Memory B cell (primary cell): ENCODE measurements around the gene SERHL2.
A peak's percentile ranks its signal among the peaks of the same experiment; 100 is the strongest.
"Not testable (repeated sequence)": the region's sequence is repeated elsewhere in the genome, so short reads cannot be mapped to it uniquely, and the experiment has no call there.

Experiments
- ATAC-seq: fragments of 150-1000 bp; cut with Tn5 transposase; 2 replicates; pipeline ENCODE4 v1.10.0; 2021; ENCODE audit warnings: low read depth, mild to moderate bottlenecking, moderate library complexity
- DNase-seq, 2 donors: peaks; one replicate each; pipeline ENCODE4 v3.0.0; 2022; ENCODE audit warnings: low spot score in 2 of 2
- H3K27ac Mint-ChIP-seq: one replicate; pipeline ENCODE4 v1.8.0; 2022; ENCODE audit warnings: mild to moderate bottlenecking, moderate library complexity, mixed read lengths
- H3K27me3 Mint-ChIP-seq: one replicate; pipeline ENCODE4 v1.8.0; 2022; ENCODE audit warnings: mixed read lengths
- H3K36me3 Mint-ChIP-seq: one replicate; pipeline ENCODE4 v1.8.0; 2022; ENCODE audit warnings: mild to moderate bottlenecking, mixed read lengths
- H3K4me1 Mint-ChIP-seq: one replicate; pipeline ENCODE4 v1.8.0; 2022; ENCODE audit warnings: mixed read lengths
- H3K4me3 Mint-ChIP-seq: one replicate; pipeline ENCODE4 v1.8.0; 2022; ENCODE audit warnings: mild to moderate bottlenecking, moderate library complexity, mixed read lengths
- H3K9me3 Mint-ChIP-seq: one replicate; pipeline ENCODE4 v1.8.0; 2022; ENCODE audit warnings: mixed read lengths

The SERHL2 gene

DNA sequence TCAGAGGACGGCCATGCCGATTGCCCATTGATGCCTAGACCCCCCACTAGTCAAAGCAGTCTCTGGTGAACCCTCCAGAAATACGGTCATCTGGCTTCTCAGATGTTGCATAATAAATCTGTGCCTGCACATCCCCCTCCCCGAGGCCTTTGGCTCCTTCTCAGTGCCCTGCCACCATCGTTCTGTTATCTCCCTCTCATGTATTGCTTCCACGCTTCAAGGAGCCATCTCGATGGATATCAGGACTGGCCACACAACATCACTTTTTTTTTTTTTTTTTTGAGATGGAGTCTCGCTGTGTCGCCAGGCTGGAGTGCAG, 32.6 kb upstream of the SERHL2 start:
- Mint-ChIP-seq H3K4me1 (peaks cover 11% of the 10 kb centered on the region), H3K27me3 (no peaks in the 10 kb centered on the region), H3K36me3 (peaks cover 2% of the 10 kb centered on the region), H3K9me3 (no peaks in the 10 kb centered on the region), H3K27ac (no peak overlapping the region), H3K4me3 (peak overlapping the region; percentile 37)
- DNase-seq, result no peak
- ATAC-seq, result no peak

DNA sequence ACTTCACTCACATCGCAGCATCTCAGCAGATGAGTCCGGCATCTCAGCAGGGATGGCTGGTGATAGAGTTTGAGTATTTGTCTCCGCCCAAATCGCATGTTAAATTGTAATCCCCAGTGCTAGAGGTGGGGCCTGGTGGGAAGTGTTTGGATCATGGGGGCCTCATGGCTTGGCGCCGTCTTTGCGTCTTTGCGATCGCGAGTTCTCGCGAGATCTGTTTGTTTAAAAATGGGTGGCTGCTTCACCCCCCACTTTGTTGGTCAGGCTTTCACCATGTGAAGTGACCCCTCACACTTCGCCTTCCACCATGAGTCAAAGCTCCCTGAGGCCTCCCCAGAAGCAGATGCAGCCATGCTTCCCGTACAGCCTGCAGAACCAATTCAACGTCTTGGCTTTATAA, 31.2 kb upstream of the SERHL2 start:
- Mint-ChIP-seq H3K27ac (no peak overlapping the region), H3K36me3 (no peaks in the 10 kb centered on the region), H3K4me3 (no peak overlapping the region), H3K4me1 (peaks cover 11% of the 10 kb centered on the region), H3K27me3 (no peaks in the 10 kb centered on the region), H3K9me3 (no peaks in the 10 kb centered on the region)
- ATAC-seq, result no peak
- DNase-seq, result no peak

DNA sequence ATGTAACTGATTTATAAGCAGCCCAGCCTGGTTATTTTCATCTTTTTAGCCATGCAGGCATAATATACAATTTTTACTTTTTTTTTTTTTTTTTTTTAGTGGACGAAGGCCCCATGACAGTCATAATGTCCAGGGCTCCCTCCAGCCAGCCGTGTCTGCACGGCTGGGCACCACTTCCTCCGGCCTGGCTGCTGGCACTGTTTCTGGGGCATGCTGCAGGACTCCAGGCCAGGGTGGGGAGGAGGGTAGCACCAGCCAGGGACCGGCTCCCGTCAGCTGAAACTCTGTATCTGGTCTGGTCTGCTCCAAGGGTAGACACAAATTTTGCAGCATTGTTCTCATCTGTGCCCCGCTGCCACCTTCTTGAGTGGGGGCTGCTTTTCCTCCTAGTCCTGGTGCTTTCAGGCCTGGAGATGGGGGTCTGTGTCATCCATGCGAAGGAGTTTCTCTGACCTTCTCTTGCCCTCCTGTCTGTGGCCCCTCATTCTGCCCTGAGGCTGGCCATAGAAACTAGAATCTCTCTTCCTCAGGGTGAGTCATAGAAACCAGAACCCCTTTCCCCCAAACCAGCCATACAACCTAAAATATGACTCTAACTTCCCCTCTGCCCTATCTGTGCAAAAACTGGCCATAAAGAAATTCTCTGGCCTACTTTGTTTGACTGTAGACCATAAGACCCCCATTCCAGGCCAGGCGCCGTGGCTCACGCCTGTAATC, 25.0 kb upstream of the SERHL2 start:
- peaks cover 11% of the 10 kb centered on the region for H3K4me1 Mint-ChIP-seq
- H3K36me3 Mint-ChIP-seq, result no peaks in the 10 kb centered on the region
- no peak for ATAC-seq
- H3K27ac Mint-ChIP-seq, result no peak overlapping the region
- no peaks in the 10 kb centered on the region for H3K9me3 Mint-ChIP-seq
- no peaks in the 10 kb centered on the region for H3K27me3 Mint-ChIP-seq
- DNase-seq, result no peak
- no peak overlapping the region for H3K4me3 Mint-ChIP-seq

DNA sequence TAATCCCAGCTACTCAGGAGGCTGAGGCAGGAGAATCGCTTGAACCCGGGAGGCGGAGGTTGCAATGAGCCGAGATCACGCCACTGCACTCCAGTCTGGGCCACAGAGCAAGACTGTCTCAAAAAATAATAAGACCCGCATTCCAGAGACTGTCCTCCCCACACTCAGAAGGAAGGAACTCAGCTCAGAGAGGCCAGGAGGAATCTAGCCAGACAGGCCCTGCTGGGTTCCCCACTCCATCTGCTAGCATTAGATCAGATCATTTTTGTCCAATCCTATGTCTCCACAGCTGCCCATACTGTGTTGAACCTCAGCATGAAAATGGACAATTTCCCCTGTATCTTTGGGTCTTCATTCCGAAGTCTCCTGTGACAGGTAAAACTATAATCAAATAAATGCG, 24.3 kb upstream of the SERHL2 start:
- H3K36me3 Mint-ChIP-seq, DNase-seq, ATAC-seq, H3K27me3 Mint-ChIP-seq, H3K4me3 Mint-ChIP-seq, H3K27ac Mint-ChIP-seq, H3K9me3 Mint-ChIP-seq: not testable (repeated sequence)
- H3K4me1 Mint-ChIP-seq, result peaks cover 14% of the 10 kb centered on the region

DNA sequence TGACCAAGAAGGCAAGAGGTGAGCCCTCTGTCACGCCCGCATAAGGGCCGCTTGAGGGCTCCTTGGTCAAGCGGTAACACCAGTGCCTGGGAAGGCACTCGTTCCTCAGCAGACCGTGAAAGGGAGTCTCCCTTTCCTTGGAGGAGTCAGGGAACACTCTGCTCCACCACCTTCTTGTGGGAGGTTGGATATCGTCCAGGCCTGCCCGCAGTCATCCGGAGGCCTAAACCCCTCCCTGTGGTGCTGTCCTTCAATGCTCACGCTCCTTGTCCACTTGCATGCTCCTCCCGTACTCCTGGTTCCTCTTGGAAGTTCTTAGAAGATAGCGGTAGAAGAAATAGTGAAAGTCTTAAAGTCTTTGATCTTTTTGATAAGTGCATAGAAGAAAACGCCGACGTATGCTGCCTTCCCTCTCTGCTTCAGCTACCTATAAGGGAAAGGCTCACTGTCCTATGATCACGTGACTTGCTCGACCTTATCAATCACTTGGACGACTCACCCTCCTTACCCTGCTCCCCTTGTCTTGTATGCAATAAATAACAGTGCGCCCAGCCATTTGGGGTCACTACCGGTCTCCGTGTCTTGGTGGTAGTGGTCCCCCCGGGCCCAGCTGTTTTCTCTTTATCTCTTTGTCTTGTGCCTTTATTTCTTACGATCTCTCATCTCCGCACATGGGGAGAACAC, 22.2 kb upstream of the SERHL2 start:
- DNase-seq, H3K4me3 Mint-ChIP-seq, H3K36me3 Mint-ChIP-seq, H3K27me3 Mint-ChIP-seq, ATAC-seq, H3K9me3 Mint-ChIP-seq: not testable (repeated sequence)
- Mint-ChIP-seq H3K27ac (peak overlapping the region; percentile 94), H3K4me1 (peaks cover 12% of the 10 kb centered on the region)

DNA sequence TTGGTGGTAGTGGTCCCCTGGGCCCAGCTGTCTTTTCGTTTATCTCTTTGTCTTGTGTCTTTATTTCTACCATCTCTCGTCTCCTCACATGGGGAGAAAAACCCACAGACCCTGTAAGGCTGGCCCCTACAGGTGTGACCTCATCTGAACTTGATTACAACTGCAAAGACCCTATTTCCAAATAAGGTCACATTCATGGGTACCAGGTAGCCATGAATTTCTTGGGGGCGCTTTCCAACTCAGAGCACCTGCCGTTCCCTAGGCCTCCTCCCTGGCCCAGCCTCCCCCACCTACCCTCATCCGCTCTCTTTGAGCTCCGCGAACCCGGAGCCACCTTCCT, 20.1 kb upstream of the SERHL2 start:
- ATAC-seq (no peak), DNase-seq (no peak)
- H3K27ac Mint-ChIP-seq, result peak overlapping the region; percentile 94
- H3K4me1 Mint-ChIP-seq, result peaks cover 20% of the 10 kb centered on the region
- H3K36me3 Mint-ChIP-seq, result no peaks in the 10 kb centered on the region
- H3K4me3 Mint-ChIP-seq, result peak overlapping the region; percentile 76
- no peaks in the 10 kb centered on the region for H3K9me3 Mint-ChIP-seq
- no peaks in the 10 kb centered on the region for H3K27me3 Mint-ChIP-seq

DNA sequence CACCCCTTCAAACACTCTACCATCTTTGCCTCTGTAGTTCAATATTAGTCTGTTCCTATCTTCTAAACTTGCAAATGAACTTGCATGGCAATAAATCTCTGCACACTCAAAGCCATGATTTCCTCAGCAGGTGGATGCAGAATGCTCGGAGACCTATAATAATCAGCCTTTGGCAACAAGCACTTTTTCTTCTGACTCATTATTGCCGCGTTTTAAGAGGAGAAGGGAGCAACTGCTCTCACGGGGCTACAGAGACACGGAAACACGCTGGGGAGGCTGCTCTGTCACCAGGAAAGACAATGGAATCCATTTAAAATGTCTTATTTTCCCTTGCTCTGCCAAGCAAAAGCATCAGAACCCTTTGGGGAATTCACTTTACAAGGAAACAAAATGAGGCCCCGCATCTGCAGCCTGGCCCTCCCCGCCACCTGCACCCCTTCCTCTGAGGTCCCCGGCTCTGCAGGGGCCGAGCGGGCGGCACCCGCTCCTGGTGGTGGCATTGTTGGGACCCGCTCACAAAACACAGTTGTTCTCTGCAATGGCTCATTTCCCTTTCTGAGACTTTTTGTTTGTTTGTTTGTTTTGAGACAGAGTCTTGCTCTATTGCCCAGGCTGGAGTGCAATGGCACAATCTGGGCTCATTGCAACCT, 18.5 kb upstream of the SERHL2 start:
- H3K4me1 Mint-ChIP-seq, result peaks cover 20% of the 10 kb centered on the region

DNA sequence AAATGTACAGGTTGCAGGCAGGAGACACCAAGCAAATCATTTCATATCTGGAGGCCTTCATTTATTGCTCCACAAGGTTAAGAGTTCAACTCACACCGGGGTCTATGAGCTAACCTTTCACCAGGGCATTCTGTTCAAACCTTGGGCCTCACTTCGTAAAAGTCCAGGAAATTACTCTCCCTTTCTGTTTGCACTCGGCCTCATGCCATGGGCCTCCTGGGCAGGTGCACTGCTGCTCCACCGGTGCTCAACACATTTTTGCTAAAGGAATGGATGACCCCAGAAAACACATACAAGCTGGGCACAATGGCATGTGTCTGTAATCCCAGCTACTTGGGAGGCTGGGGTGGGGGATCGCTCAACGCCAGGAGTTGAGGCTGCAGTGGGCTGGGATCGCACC, 17.6 kb upstream of the SERHL2 start:
- DNase-seq (no peak), ATAC-seq (no peak)
- Mint-ChIP-seq H3K27ac (no peak overlapping the region), H3K4me3 (no peak overlapping the region), H3K27me3 (no peaks in the 10 kb centered on the region), H3K4me1 (peaks cover 20% of the 10 kb centered on the region), H3K36me3 (no peaks in the 10 kb centered on the region), H3K9me3 (no peaks in the 10 kb centered on the region)

More for the DNA sequence above, 18.5 kb upstream of the SERHL2 start:
- not testable (repeated sequence) for ATAC-seq, DNase-seq, H3K27me3 Mint-ChIP-seq, H3K36me3 Mint-ChIP-seq, H3K27ac Mint-ChIP-seq, H3K9me3 Mint-ChIP-seq, H3K4me3 Mint-ChIP-seq

DNA sequence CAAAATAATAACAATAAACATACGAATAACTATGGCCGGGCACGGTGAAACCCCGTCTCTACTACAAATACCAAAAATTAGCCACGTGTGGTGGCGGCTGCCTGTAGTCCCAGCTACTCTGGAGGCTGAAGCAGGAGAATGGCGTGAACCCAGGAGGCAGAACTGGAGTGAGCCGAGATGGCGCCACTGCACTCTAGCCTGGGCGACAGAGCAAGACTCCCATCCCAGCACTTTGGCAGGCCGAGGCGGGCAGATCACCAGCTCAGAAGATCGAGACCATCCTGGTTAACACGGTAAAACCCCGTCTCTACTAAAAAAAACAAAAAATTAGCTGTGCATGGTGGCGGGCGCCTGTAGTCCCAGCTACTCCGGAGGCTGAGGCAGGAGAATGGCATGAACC, 17.1 kb upstream of the SERHL2 start:
- Mint-ChIP-seq H3K4me1 (peaks cover 20% of the 10 kb centered on the region), H3K27ac (peak overlapping the region; percentile 90), H3K4me3 (peak overlapping the region; percentile 67)
- not testable (repeated sequence) for H3K27me3 Mint-ChIP-seq, ATAC-seq, H3K9me3 Mint-ChIP-seq, DNase-seq, H3K36me3 Mint-ChIP-seq

DNA sequence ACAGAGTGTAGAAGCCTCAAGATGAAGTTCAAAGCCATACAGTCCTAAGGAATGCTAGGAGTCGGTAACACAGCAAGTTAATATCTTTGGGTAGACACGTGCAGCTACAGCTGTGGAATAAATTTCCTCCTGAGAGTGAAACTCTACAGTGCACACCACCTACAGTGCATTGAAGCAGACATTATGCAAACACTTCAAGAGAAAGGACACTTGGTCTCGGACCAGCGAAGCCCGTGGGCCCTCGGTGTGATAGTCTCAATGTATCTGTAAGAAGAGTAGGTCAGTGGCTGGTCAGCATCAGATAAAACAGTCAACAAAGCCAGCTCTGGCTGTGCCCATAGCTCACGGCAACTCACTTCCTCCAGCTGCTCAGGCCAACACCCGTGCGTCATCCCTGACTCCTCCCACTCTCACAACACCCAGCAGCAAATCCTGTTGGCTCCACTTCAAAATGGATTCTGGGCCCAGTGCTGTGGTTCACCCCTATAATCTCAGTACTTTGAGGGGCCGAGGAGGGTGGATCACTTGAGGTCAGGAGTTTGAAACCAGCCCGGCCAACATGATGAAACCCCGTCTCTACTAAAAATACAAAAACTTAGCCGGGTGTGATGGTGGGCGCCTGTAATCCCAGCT, 16.4 kb upstream of the SERHL2 start:
- Mint-ChIP-seq H3K27ac (peak overlapping the region; percentile 90), H3K4me3 (peak overlapping the region; percentile 67), H3K4me1 (peaks cover 20% of the 10 kb centered on the region)
- DNase-seq (peak in 1 of 2 donors; percentile 35), ATAC-seq (peak; percentile 71)
- H3K27me3 Mint-ChIP-seq, H3K36me3 Mint-ChIP-seq, H3K9me3 Mint-ChIP-seq: not testable (repeated sequence)

DNA sequence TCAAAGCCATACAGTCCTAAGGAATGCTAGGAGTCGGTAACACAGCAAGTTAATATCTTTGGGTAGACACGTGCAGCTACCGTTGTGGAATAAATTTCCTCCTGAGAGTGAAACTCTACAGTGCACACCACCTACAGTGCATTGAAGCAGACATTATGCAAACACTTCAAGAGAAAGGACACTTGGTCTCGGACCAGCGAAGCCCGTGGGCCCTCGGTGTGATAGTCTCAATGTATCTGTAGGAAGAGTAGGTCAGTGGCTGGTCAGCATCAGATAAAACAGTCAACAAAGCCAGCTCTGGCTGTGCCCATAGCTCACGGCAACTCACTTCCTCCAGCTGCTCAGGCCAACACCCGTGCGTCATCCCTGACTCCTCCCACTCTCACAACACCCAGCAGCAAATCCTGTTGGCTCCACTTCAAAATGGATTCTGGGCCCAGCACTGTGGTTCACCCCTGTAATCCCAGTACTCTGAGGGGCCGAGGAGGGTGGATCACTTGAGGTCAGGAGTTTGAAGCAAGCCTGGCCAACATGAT, 14.5 kb upstream of the SERHL2 start:
- ATAC-seq, result peak; percentile 76
- Mint-ChIP-seq H3K4me3 (peak overlapping the region; percentile 50), H3K4me1 (peaks cover 14% of the 10 kb centered on the region), H3K27ac (peak overlapping the region; percentile 90)
- not testable (repeated sequence) for H3K9me3 Mint-ChIP-seq, H3K27me3 Mint-ChIP-seq, H3K36me3 Mint-ChIP-seq
- peak in 1 of 2 donors; percentile 40 for DNase-seq

DNA sequence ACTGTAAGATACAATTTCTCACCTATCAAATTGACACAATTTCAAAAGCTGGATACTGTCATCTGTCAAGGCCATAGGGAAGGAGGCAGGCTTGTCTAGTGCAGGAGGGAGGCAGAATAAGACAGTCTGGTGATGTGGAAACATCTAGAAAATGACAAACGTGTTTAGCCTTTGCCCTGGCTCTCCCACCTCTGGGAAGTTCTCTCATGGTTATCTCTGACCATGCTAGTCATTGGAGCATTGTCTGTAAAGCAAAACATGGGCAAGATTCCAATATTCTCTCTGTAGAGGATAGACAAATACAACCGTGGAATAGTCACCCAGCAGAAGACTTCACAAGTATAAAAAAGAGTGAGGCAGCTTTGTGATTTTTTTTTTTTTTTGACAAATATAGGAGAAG, 9.1 kb upstream of the SERHL2 start:
- Mint-ChIP-seq H3K27me3 (no peaks in the 10 kb centered on the region), H3K4me1 (peaks cover 8% of the 10 kb centered on the region), H3K9me3 (no peaks in the 10 kb centered on the region), H3K4me3 (no peak overlapping the region), H3K36me3 (no peaks in the 10 kb centered on the region), H3K27ac (no peak overlapping the region)
- DNase-seq (no peak), ATAC-seq (no peak)

DNA sequence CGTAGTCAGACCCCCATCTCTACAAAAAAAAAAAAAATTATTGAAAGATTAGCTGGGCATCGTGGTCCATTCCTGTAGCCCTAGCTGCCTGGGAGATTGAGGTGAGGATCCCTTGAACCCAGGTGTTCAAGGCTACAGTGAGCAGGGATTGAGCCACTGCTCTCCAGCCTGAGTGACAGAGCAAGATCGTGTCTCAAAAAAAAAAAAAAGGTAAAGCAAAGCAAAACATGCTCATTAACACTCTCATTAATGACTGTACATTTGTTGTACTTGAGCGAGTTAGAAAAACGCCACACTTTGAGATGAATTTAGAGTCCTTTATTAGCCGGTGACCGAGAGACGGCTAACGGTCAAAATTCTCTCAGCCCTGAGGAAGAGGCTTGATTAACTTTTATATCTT, 6.2 kb upstream of the SERHL2 start:
- Mint-ChIP-seq H3K27ac (no peak overlapping the region), H3K9me3 (no peaks in the 10 kb centered on the region), H3K27me3 (no peaks in the 10 kb centered on the region), H3K36me3 (no peaks in the 10 kb centered on the region), H3K4me3 (no peak overlapping the region), H3K4me1 (peaks cover 25% of the 10 kb centered on the region)
- DNase-seq (no peak), ATAC-seq (no peak)

DNA sequence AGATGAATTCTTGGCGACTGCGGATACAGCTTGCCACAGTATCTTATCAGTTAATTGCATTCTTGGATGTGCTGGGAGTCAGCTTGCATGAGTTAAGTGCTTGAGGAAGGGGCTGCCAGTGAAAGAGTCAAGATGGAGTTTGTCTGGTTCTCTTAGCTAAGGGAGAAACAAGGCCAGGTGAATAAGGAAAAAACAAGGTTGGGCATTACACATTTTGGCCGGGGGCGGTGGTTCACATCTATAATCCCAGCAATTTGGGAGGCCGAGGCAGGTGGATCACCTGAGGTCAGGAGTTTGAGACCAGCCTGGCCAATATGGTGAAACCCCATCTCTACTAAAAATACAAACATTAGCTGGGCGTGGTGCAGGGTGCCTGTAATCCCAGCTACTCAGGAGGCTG, 5.6 kb upstream of the SERHL2 start:
- H3K27ac Mint-ChIP-seq, H3K9me3 Mint-ChIP-seq, H3K27me3 Mint-ChIP-seq, H3K36me3 Mint-ChIP-seq, H3K4me3 Mint-ChIP-seq, ATAC-seq, DNase-seq: not testable (repeated sequence)
- H3K4me1 Mint-ChIP-seq, result peaks cover 25% of the 10 kb centered on the region
